NCI-H1694 treated with DMSO at 0.1 percent for 48 hours (cell line): ENCODE data around the gene CMTM6.
"Not testable (repeated sequence)": the region's sequence is repeated elsewhere in the genome, so short reads cannot be mapped to it uniquely, and the experiment has no call there.

Experiments used
- DNase-seq: peaks from one replicate; lab custom pipeline; 2025; lab: John Stamatoyannopoulos, UW

Gene CMTM6

DNA sequence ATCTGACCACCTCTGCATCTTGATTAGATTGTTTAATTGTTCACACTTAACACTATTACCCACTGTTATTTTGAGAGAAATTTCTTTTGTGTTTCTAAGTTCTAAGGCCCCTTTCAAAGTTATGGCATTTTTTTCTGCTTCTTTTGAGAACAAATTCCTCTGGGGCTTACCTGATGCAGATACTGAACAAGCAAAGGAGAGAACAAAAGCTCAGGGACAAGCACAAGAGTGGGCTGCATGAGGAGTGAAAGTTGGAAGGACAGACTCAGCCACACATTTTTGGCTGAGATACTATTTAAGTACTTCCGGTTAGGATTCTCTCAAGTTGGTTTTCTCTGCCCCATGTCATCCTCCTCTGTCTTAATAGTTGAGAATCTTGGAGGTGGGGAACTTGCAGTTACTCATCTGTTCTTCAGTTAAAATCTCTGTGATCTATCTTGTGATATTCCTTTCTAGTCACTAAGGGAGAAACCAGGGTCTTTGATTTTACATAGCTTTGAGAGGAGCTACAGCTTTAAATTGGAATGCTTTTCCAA lies 54.7 kb downstream of the CMTM6 start:
- no peak for DNase-seq

GRCh38 chr3:32443478-32443877 lies 59.2 kb downstream of the CMTM6 start:
- no peak for DNase-seq

DNA sequence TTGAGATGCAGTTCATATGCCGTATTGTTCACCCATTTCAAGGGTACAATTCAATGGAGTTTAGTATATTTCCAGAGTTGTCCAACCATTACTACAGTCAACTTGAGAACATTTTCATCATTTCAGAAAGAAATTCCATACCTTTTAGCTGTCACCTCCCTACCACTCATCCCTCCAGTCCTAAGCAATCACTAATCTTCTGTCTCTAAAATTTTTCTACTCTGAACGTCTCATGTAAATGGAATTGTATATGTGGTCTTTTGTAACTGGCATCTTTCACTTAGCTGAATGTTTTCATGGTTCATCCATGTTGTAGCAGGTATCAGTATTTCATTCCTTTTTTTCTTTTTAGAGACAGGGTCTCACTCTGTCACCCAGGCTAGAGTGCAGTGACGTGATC lies 59.9 kb downstream of the CMTM6 start:
- no peak for DNase-seq

DNA sequence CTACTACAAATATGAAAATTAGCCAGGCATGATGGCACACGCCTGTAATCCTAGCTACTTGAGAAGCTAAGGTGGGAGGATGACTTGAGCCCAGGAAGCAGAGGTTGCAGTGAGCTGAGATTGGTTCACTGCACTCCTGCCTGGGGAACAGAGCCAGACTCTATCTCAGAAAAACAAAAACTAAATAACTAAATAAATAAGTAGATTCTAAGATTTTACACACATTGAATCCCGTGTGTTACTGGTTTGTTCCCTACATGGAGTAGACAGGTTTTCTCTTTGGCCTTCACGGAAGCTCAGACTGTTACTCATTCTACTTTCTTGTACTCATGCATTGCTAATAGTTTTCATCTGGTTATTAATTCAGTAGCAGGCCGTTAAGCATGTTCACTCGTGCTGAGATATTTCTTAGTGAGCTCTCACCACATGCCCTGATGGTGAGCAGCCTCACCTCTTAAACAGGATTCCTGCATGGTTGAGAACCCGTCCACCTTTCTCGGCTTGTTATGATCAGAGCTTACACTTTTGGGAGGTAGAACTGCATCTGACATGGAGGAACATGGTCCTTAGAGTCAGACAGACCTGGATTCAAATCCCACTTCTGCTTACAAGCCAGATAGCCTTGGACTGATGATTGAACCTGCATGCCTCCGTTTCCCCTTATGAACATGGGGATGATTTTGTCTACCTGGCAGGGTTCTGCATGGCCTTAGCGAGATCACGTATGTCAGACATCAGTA lies 61.9 kb downstream of the CMTM6 start:
- no peak for DNase-seq

- DNase-seq: not testable (repeated sequence)
Measured at GRCh38 chr3:32439421-32439820, 63.2 kb downstream of the CMTM6 start.

GRCh38 chr3:32438596-32439344 lies 63.9 kb downstream of the CMTM6 start:
- no peak for DNase-seq

GRCh38 chr3:32437896-32438295 lies 64.8 kb downstream of the CMTM6 start:
- DNase-seq: no peak

GRCh38 chr3:32436816-32437189 lies 65.8 kb downstream of the CMTM6 start:
- no peak for DNase-seq

GRCh38 chr3:32435911-32436815 lies 66.5 kb downstream of the CMTM6 start:
- no peak for DNase-seq

DNA sequence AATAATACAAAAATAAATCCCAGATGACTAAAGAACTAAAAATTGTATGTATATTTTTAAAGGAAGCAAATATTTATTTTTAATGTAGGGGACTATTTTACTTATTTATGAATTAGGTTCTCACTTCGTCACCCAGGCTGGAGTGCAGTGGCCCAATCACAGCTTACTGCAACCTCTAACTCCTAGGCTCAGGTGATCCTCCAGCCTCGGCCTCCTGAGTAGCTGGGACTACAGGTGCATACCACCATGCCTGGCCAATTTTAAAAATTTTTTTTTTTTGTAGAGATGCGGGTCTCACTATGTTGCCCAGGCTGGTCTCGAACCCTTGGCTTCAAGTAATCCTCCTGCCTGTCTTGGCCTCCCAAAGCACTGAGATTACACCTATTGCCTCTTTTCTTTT lies 68.4 kb downstream of the CMTM6 start:
- no peak for DNase-seq

GRCh38 chr3:32432711-32433530 lies 69.7 kb downstream of the CMTM6 start:
- DNase-seq: no peak

GRCh38 chr3:32432045-32432710 lies 70.5 kb downstream of the CMTM6 start:
- no peak for DNase-seq

GRCh38 chr3:32431481-32431880 lies 71.2 kb downstream of the CMTM6 start:
- no peak for DNase-seq
